GM23338 (cell line): ENCODE results near the gene CBFA2T3. TPM values are rescaled to one million over a fixed set of nuclear protein-coding genes. Genes with fewer than 3 reads are reported as not detected.

Experiments
- ATAC-seq: fragments of 200-7000 bp; cut with Tn5 transposase; 3 replicates; pipeline ENCODE4 v1.9.1; 2020
- DNase-seq: peaks from one replicate; pipeline ENCODE4 v3.0.0-alpha.2; 2015; ENCODE audit warnings: low spot score
- H2AFZ ChIP-seq: fragments of 200-600 bp; sonication (generic); 2 replicates; pipeline ENCODE4 v1.8.0; 2016; ENCODE audit warnings: antibody characterized with exemption, mild to moderate bottlenecking, moderate library complexity
- H3F3A ChIP-seq: fragments of 200-600 bp; sonication (generic); replicated peaks from 2 replicates; pipeline ENCODE4 v1.8.0; 2017; ENCODE audit warnings: antibody characterized with exemption, mixed run types, low read depth
- H3K27ac ChIP-seq: fragments of 200-600 bp; sonication (generic); 2 replicates; pipeline ENCODE4 v1.6.1; 2016; ENCODE audit warnings: low read depth
- H3K27me3 ChIP-seq: fragments of 200-600 bp; sonication (generic); 2 replicates; pipeline ENCODE4 v1.8.0; 2016; ENCODE audit warnings: mild to moderate bottlenecking, mixed run types, moderate library complexity; ENCODE audit not compliant: insufficient read depth
- H3K36me3 ChIP-seq: fragments of 200-600 bp; sonication (generic); 2 replicates; pipeline ENCODE4 v1.8.0; 2016; ENCODE audit warnings: mild to moderate bottlenecking; ENCODE audit not compliant: insufficient read depth
- H3K4me1 ChIP-seq: fragments of 200-600 bp; sonication (generic); 2 replicates; pipeline ENCODE4 v1.8.0; 2016; ENCODE audit warnings: mild to moderate bottlenecking, moderate library complexity; ENCODE audit not compliant: insufficient read depth
- H3K4me2 ChIP-seq: fragments of 200-600 bp; sonication (generic); 2 replicates; pipeline ENCODE4 v1.7.1; 2017; ENCODE audit warnings: mixed run types
- H3K4me3 ChIP-seq: fragments of 200-600 bp; sonication (generic); 2 replicates; pipeline ENCODE4 v1.6.1; 2016; ENCODE audit warnings: mixed run types
- H3K79me2 ChIP-seq: fragments of 200-600 bp; sonication (generic); replicated peaks from 2 replicates; pipeline ENCODE4 v1.8.0; 2017; ENCODE audit warnings: mild to moderate bottlenecking; ENCODE audit not compliant: insufficient read depth
- H3K9me2 ChIP-seq: fragments of 200-600 bp; sonication (generic); 2 replicates; pipeline ENCODE4 v1.8.0; 2017; ENCODE audit not compliant: insufficient read depth
- H4K20me1 ChIP-seq: fragments of 200-600 bp; sonication (generic); replicated peaks from 2 replicates; pipeline ENCODE4 v1.8.0; 2017; ENCODE audit warnings: mild to moderate bottlenecking; ENCODE audit not compliant: insufficient read depth
- H3K27ac Mint-ChIP-seq: 2 replicates; pipeline ENCODE4 v1.8.0; 2020; ENCODE audit warnings: inconsistent platforms, mild to moderate bottlenecking, moderate library complexity, mixed read lengths
- H3K27me3 Mint-ChIP-seq: 3 replicates; pipeline ENCODE4 v1.8.0; 2022; ENCODE audit warnings: low read depth, mild to moderate bottlenecking, moderate library complexity, mixed read lengths, inconsistent platforms; ENCODE audit not compliant: insufficient read depth, poor library complexity
- H3K36me3 Mint-ChIP-seq: 3 replicates; pipeline ENCODE4 v1.8.0; 2021; ENCODE audit warnings: low read depth, mild to moderate bottlenecking, inconsistent platforms, moderate library complexity, mixed read lengths
- H3K4me1 Mint-ChIP-seq: 3 replicates; pipeline ENCODE4 v1.8.0; 2020; ENCODE audit warnings: mild to moderate bottlenecking, inconsistent platforms, mixed read lengths
- H3K4me3 Mint-ChIP-seq: 3 replicates; pipeline ENCODE4 v1.8.0; 2021; ENCODE audit warnings: moderate library complexity, mild to moderate bottlenecking, inconsistent platforms, mixed read lengths
- H3K9me3 Mint-ChIP-seq: 3 replicates; pipeline ENCODE4 v1.8.0; 2020; ENCODE audit warnings: moderate library complexity, mild to moderate bottlenecking, inconsistent platforms, mixed read lengths
- CREB1 ChIP-seq: fragments of 250-450 bp; sonication (Bioruptor Pico); IDR thresholded peaks from 2 replicates; pipeline ENCODE4 v1.5.0; 2020; ENCODE audit warnings: low read depth, mild to moderate bottlenecking, moderate library complexity
- EZH2 ChIP-seq: fragments of 200-600 bp; sonication (generic); IDR thresholded peaks from one replicate; pipeline ENCODE4 v1.8.0; 2017; ENCODE audit warnings: antibody characterized with exemption, mild to moderate bottlenecking, low read depth; ENCODE audit not compliant: unreplicated experiment
- EZH2phosphoT487 ChIP-seq: fragments of 200-600 bp; sonication (generic); IDR thresholded peaks from one replicate; pipeline ENCODE4 v1.8.1; 2018; ENCODE audit warnings: antibody characterized with exemption; ENCODE audit not compliant: unreplicated experiment
- JUNB ChIP-seq: IDR thresholded peaks from one replicate; pipeline ENCODE4 v1.6.1; 2016; ENCODE audit warnings: antibody characterized with exemption; ENCODE audit not compliant: unreplicated experiment
- NANOG ChIP-seq: IDR thresholded peaks from 2 replicates; pipeline ENCODE4 v1.6.1; 2016; ENCODE audit warnings: antibody characterized with exemption, borderline replicate concordance
- POLR2AphosphoS5 ChIP-seq: IDR thresholded peaks from 2 replicates; pipeline ENCODE4 v1.6.1; 2016; ENCODE audit warnings: antibody characterized with exemption, low read depth
- STAT1 ChIP-seq: IDR thresholded peaks from one replicate; pipeline ENCODE4 v1.6.1; 2016; ENCODE audit warnings: antibody characterized with exemption; ENCODE audit not compliant: unreplicated experiment
- ZNF114 ChIP-seq: fragments of 250-450 bp; sonication (Bioruptor Pico); IDR thresholded peaks from 2 replicates; pipeline ENCODE4 v1.5.0; 2020; ENCODE audit warnings: mild to moderate bottlenecking, moderate library complexity
- ZNF331 ChIP-seq: fragments of 250-450 bp; sonication (Bioruptor Pico); IDR thresholded peaks from 2 replicates; pipeline ENCODE4 v1.5.0; 2020; ENCODE audit warnings: low read depth, mild to moderate bottlenecking, moderate library complexity
- polyA plus RNA-seq: library from polyadenylated mRNA; unstranded; fragments of >200 nt; fragmentation: Nextera tagmentation; extraction: Ambion mirVana; gene quantifications from 2 replicates; pipeline ENCODE4 v1.2.1, GENCODE V29; 2016
- total RNA-seq: library from RNA; depleted of rRNA; stranded (reverse); fragments of >200 nt; shearing (Covaris generic); gene quantifications from 2 replicates; pipeline ENCODE4 v1.2.3, GENCODE V29; 2014
- TF ChIP-seq, protein P1 (sequence below), 2 experiments: fragments of 200-600 bp in 1 of 2; sonication (generic) in 1 of 2; conservative IDR thresholded peaks; 2 replicates each; pipeline versions ENCODE4 v1.5.1 to v1.6.1; 2016 to 2017; ENCODE audit warnings: antibody characterized with exemption in 2 of 2, low read depth in 2 of 2, mild to moderate bottlenecking in 2 of 2, moderate library complexity in 1 of 2
- TF ChIP-seq, protein P2 (sequence below): IDR thresholded peaks from one replicate; pipeline ENCODE4 v1.6.1; 2018; ENCODE audit warnings: antibody characterized with exemption; ENCODE audit not compliant: unreplicated experiment
- TF ChIP-seq, protein P3 (sequence below): IDR thresholded peaks from 2 replicates; pipeline ENCODE4 v1.6.1; 2016; ENCODE audit warnings: antibody characterized with exemption
- TF ChIP-seq, protein P4 (sequence below): fragments of 250-450 bp; sonication (Bioruptor Pico); IDR thresholded peaks from 2 replicates; pipeline ENCODE4 v1.5.0; 2020; ENCODE audit warnings: mild to moderate bottlenecking, moderate library complexity

The CBFA2T3 gene
- total and polyA plus RNA-seq, 2 experiments from 2014 or later = 0.87 to 1.5 TPM

DNA sequence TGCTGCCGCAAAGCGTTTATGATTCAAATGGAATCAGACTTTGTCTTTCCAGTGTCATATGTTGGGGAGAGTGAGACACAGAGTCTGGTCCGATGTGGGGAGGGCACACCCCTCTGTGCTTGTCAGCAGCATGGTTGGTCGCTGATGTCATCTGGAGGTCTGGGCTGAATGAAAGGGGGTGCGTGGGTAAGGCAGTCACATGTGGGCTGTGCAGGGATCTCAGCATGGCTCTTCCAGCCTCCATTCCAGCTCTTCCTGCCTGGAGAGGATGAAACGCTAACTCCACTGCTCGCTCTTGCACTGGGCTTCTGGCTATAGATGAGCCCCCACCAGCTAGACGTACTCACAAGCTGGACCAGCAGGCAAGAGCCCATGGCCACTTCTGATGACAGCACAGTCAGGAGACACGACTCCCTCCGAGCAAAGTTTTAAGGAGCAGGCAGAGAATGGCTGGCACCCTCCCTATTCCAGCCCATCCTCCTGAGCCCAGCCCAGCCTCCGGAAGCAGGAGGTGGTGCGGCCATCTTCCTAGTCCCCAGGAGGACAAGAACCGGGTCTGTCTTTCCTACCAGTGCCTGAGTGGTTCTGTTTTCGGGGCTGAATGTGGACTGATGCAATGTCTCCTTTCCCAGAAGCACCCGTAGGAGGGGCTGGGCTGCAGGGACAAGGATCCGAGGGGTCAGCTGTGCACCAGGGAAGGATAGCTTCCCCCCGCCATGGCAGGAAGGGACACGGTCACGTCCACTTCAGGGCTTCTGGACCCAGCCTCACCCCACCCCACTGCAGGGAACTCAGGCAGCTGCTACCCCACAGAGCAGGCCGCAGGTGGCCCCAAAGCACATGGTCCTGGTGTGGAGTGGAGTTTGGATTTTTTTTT, 41.5 kb upstream of the CBFA2T3 start:
- H3K9me2 ChIP-seq = no peaks in the 10 kb centered on the region
- no peak overlapping the region for H3K27ac Mint-ChIP-seq
- TF ChIP-seq ZNF114 (CRISPR knock-in tag) = no peak
- TF ChIP-seq, protein P1, sequence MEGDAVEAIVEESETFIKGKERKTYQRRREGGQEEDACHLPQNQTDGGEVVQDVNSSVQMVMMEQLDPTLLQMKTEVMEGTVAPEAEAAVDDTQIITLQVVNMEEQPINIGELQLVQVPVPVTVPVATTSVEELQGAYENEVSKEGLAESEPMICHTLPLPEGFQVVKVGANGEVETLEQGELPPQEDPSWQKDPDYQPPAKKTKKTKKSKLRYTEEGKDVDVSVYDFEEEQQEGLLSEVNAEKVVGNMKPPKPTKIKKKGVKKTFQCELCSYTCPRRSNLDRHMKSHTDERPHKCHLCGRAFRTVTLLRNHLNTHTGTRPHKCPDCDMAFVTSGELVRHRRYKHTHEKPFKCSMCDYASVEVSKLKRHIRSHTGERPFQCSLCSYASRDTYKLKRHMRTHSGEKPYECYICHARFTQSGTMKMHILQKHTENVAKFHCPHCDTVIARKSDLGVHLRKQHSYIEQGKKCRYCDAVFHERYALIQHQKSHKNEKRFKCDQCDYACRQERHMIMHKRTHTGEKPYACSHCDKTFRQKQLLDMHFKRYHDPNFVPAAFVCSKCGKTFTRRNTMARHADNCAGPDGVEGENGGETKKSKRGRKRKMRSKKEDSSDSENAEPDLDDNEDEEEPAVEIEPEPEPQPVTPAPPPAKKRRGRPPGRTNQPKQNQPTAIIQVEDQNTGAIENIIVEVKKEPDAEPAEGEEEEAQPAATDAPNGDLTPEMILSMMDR (conservative IDR thresholded peaks at IDR 0.05; ENCODE audit: low read depth in 2 of 2) = no peak
- no peak for TF ChIP-seq NANOG
- TF ChIP-seq, protein P2, sequence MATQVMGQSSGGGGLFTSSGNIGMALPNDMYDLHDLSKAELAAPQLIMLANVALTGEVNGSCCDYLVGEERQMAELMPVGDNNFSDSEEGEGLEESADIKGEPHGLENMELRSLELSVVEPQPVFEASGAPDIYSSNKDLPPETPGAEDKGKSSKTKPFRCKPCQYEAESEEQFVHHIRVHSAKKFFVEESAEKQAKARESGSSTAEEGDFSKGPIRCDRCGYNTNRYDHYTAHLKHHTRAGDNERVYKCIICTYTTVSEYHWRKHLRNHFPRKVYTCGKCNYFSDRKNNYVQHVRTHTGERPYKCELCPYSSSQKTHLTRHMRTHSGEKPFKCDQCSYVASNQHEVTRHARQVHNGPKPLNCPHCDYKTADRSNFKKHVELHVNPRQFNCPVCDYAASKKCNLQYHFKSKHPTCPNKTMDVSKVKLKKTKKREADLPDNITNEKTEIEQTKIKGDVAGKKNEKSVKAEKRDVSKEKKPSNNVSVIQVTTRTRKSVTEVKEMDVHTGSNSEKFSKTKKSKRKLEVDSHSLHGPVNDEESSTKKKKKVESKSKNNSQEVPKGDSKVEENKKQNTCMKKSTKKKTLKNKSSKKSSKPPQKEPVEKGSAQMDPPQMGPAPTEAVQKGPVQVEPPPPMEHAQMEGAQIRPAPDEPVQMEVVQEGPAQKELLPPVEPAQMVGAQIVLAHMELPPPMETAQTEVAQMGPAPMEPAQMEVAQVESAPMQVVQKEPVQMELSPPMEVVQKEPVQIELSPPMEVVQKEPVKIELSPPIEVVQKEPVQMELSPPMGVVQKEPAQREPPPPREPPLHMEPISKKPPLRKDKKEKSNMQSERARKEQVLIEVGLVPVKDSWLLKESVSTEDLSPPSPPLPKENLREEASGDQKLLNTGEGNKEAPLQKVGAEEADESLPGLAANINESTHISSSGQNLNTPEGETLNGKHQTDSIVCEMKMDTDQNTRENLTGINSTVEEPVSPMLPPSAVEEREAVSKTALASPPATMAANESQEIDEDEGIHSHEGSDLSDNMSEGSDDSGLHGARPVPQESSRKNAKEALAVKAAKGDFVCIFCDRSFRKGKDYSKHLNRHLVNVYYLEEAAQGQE = no peak
- TF ChIP-seq EZH2phosphoT487 = no peak
- TF ChIP-seq POLR2AphosphoS5 = no peak
- TF ChIP-seq, protein P3, sequence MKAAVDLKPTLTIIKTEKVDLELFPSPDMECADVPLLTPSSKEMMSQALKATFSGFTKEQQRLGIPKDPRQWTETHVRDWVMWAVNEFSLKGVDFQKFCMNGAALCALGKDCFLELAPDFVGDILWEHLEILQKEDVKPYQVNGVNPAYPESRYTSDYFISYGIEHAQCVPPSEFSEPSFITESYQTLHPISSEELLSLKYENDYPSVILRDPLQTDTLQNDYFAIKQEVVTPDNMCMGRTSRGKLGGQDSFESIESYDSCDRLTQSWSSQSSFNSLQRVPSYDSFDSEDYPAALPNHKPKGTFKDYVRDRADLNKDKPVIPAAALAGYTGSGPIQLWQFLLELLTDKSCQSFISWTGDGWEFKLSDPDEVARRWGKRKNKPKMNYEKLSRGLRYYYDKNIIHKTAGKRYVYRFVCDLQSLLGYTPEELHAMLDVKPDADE = no peak
- no peak for TF ChIP-seq EZH2
- no peak for TF ChIP-seq STAT1
- no peak for TF ChIP-seq ZNF331 (CRISPR knock-in tag)
- no peak for TF ChIP-seq CREB1
- TF ChIP-seq JUNB = no peak
- TF ChIP-seq, protein P4, sequence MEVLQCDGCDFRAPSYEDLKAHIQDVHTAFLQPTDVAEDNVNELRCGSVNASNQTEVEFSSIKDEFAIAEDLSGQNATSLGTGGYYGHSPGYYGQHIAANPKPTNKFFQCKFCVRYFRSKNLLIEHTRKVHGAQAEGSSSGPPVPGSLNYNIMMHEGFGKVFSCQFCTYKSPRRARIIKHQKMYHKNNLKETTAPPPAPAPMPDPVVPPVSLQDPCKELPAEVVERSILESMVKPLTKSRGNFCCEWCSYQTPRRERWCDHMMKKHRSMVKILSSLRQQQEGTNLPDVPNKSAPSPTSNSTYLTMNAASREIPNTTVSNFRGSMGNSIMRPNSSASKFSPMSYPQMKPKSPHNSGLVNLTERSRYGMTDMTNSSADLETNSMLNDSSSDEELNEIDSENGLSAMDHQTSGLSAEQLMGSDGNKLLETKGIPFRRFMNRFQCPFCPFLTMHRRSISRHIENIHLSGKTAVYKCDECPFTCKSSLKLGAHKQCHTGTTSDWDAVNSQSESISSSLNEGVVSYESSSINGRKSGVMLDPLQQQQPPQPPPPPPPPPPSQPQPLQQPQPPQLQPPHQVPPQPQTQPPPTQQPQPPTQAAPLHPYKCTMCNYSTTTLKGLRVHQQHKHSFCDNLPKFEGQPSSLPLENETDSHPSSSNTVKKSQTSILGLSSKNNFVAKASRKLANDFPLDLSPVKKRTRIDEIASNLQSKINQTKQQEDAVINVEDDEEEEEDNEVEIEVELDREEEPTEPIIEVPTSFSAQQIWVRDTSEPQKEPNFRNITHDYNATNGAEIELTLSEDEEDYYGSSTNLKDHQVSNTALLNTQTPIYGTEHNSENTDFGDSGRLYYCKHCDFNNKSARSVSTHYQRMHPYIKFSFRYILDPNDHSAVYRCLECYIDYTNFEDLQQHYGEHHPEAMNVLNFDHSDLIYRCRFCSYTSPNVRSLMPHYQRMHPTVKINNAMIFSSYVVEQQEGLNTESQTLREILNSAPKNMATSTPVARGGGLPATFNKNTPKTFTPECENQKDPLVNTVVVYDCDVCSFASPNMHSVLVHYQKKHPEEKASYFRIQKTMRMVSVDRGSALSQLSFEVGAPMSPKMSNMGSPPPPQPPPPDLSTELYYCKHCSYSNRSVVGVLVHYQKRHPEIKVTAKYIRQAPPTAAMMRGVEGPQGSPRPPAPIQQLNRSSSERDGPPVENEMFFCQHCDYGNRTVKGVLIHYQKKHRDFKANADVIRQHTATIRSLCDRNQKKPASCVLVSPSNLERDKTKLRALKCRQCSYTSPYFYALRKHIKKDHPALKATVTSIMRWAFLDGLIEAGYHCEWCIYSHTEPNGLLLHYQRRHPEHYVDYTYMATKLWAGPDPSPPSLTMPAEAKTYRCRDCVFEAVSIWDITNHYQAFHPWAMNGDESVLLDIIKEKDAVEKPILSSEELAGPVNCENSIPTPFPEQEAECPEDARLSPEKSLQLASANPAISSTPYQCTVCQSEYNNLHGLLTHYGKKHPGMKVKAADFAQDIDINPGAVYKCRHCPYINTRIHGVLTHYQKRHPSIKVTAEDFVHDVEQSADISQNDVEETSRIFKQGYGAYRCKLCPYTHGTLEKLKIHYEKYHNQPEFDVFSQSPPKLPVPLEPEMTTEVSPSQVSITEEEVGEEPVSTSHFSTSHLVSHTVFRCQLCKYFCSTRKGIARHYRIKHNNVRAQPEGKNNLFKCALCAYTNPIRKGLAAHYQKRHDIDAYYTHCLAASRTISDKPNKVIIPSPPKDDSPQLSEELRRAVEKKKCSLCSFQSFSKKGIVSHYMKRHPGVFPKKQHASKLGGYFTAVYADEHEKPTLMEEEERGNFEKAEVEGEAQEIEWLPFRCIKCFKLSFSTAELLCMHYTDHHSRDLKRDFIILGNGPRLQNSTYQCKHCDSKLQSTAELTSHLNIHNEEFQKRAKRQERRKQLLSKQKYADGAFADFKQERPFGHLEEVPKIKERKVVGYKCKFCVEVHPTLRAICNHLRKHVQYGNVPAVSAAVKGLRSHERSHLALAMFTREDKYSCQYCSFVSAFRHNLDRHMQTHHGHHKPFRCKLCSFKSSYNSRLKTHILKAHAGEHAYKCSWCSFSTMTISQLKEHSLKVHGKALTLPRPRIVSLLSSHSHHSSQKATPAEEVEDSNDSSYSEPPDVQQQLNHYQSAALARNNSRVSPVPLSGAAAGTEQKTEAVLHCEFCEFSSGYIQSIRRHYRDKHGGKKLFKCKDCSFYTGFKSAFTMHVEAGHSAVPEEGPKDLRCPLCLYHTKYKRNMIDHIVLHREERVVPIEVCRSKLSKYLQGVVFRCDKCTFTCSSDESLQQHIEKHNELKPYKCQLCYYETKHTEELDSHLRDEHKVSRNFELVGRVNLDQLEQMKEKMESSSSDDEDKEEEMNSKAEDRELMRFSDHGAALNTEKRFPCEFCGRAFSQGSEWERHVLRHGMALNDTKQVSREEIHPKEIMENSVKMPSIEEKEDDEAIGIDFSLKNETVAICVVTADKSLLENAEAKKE (CRISPR knock-in tag) = no peak
- peaks cover 10% of the 10 kb centered on the region for H3K4me1 Mint-ChIP-seq
- no peak overlapping the region for H3K4me2 ChIP-seq
- no peaks in the 10 kb centered on the region for H3K79me2 ChIP-seq
- no peaks in the 10 kb centered on the region for H3K36me3 ChIP-seq
- no peaks in the 10 kb centered on the region for H3F3A ChIP-seq
- H3K27me3 Mint-ChIP-seq = peaks cover 2% of the 10 kb centered on the region
- H3K9me3 Mint-ChIP-seq = peaks cover 10% of the 10 kb centered on the region
- no peak overlapping the region for H3K4me3 ChIP-seq
- no peaks in the 10 kb centered on the region for H4K20me1 ChIP-seq
- H3K27me3 ChIP-seq = no peaks in the 10 kb centered on the region
- no peaks in the 10 kb centered on the region for H3K36me3 Mint-ChIP-seq
- no peak for ATAC-seq
- H3K4me3 Mint-ChIP-seq = no peak overlapping the region; the same call in 2 of the 3 replicates
- no peak overlapping the region for H3K27ac ChIP-seq
- peak overlapping the region; percentile 32; the same call in 1 of the 2 replicates for H2AFZ ChIP-seq
- no peaks in the 10 kb centered on the region for H3K4me1 ChIP-seq
- DNase-seq = no peak
